IMR-90 (cell line): Measurements from ENCODE around the gene MT1H. TPM values are rescaled to one million over a fixed set of nuclear protein-coding genes. Genes with fewer than 3 reads are reported as not detected.

Source experiments
- ATAC-seq: fragments of 200-7000 bp; cut with Tn5 transposase; 2 replicates; pipeline ENCODE4 v1.9.1; 2020; ENCODE audit warnings: low read depth, mild to moderate bottlenecking, moderate library complexity
- BruUV-seq: library from RNA; stranded (reverse); fragments of 400-500 nt; replicated peaks from 2 replicates; lab custom pipeline; 2021; lab: Mats Ljungman, UMichigan
- CTCF ChIA-PET: fragments of 300-600 bp; formaldehyde crosslinking; extraction: SDS; loops from one replicate; lab custom pipeline; 2021; ENCODE audit warnings: antibody characterized with exemption; lab: Yijun Ruan, JAX
- POLR2A ChIA-PET: fragments of 300-600 bp; sonication (Branson Sonifier 250); formaldehyde crosslinking; loops from one replicate; lab custom pipeline; 2022; ENCODE audit warnings: antibody characterized with exemption; ENCODE audit not compliant: unreplicated experiment; lab: Charles Lee
- DNase-seq: peaks from one replicate; pipeline ENCODE4 v3.0.0; 2013
- H2AFZ ChIP-seq: replicated peaks from 2 replicates; pipeline ENCODE3; 2013; ENCODE audit warnings: low read length, mild to moderate bottlenecking; ENCODE audit not compliant: poor library complexity
- H2AK5ac ChIP-seq: 2 replicates; pipeline ENCODE4 v1.6.1; 2013; ENCODE audit warnings: low read depth, low read length, inconsistent platforms
- H2AK9ac ChIP-seq: replicated peaks from 2 replicates; pipeline ENCODE3; 2013; ENCODE audit warnings: mild to moderate bottlenecking, low read depth, low read length, moderate library complexity; ENCODE audit not compliant: poor library complexity
- H2BK120ac ChIP-seq: 2 replicates; pipeline ENCODE4 v1.6.1; 2013; ENCODE audit warnings: low read depth, low read length, inconsistent platforms
- H2BK15ac ChIP-seq: 3 replicates; pipeline ENCODE4 v1.6.1; 2013; ENCODE audit warnings: low read depth, low read length, inconsistent platforms
- H2BK20ac ChIP-seq: 2 replicates; pipeline ENCODE4 v1.6.1; 2013; ENCODE audit warnings: low read depth, mild to moderate bottlenecking, inconsistent platforms, low read length, moderate library complexity
- H2BK5ac ChIP-seq: 2 replicates; pipeline ENCODE4 v1.6.1; 2013; ENCODE audit warnings: mild to moderate bottlenecking, low read depth, low read length, inconsistent platforms; ENCODE audit not compliant: poor library complexity, severe bottlenecking
- H3K14ac ChIP-seq: replicated peaks from 2 replicates; pipeline ENCODE4 v1.6.1; 2013; ENCODE audit warnings: low read depth, low read length, inconsistent platforms
- H3K18ac ChIP-seq: 2 replicates; pipeline ENCODE4 v1.6.1; 2013; ENCODE audit warnings: low read depth, low read length, control low read depth
- H3K23ac ChIP-seq: 2 replicates; pipeline ENCODE4 v1.6.1; 2013; ENCODE audit warnings: low read depth, low read length, inconsistent platforms
- H3K27ac ChIP-seq: 2 replicates; pipeline ENCODE4 v1.5.1; 2013; ENCODE audit warnings: mild to moderate bottlenecking, control low read depth, low read length; ENCODE audit not compliant: insufficient read depth
- H3K27me3 ChIP-seq: 2 replicates; pipeline ENCODE4 v1.6.1; 2013; ENCODE audit warnings: low read length; ENCODE audit not compliant: control insufficient read depth, insufficient read depth
- H3K36me3 ChIP-seq: 2 replicates; pipeline ENCODE4 v1.6.1; 2013; ENCODE audit warnings: low read length, mixed read lengths; ENCODE audit not compliant: control insufficient read depth, insufficient read depth
- H3K4ac ChIP-seq: 2 replicates; pipeline ENCODE4 v1.6.1; 2013; ENCODE audit warnings: low read depth, low read length, inconsistent platforms
- H3K4me1 ChIP-seq: 2 replicates; pipeline ENCODE4 v1.6.1; 2013; ENCODE audit warnings: low read length, mixed read lengths; ENCODE audit not compliant: control insufficient read depth, insufficient read depth
- H3K4me2 ChIP-seq: 2 replicates; pipeline ENCODE4 v1.6.1; 2013; ENCODE audit warnings: low read depth, mild to moderate bottlenecking, control low read depth, low read length, moderate library complexity
- H3K4me3 ChIP-seq: 2 replicates; pipeline ENCODE4 v1.5.1; 2013; ENCODE audit warnings: low read depth, mild to moderate bottlenecking, control low read depth, low read length, moderate library complexity; ENCODE audit not compliant: insufficient read depth
- H3K56ac ChIP-seq: 2 replicates; pipeline ENCODE4 v1.6.1; 2013; ENCODE audit warnings: low read length, inconsistent platforms; ENCODE audit not compliant: insufficient read depth; ENCODE audit errors: extremely low read depth
- H3K79me1 ChIP-seq, 2 experiments: 2 replicates each; pipeline ENCODE4 v1.6.1; 2013; ENCODE audit warnings: low read length in 2 of 2, inconsistent platforms in 1 of 2, low read depth in 1 of 2
- H3K9ac ChIP-seq: 2 replicates; pipeline ENCODE4 v1.6.1; 2013; ENCODE audit warnings: low read depth, low read length, control low read depth
- H3K9me1 ChIP-seq: 2 replicates; pipeline ENCODE4 v1.6.1; 2013; ENCODE audit warnings: low read length, inconsistent platforms; ENCODE audit not compliant: insufficient read depth
- H3K9me3 ChIP-seq: 2 replicates; pipeline ENCODE4 v1.6.1; 2013; ENCODE audit warnings: low read length; ENCODE audit not compliant: control insufficient read depth, insufficient read depth
- H4K20me1 ChIP-seq: 2 replicates; pipeline ENCODE4 v1.6.1; 2013; ENCODE audit warnings: low read length, inconsistent platforms; ENCODE audit not compliant: insufficient read depth
- H4K5ac ChIP-seq: 2 replicates; pipeline ENCODE4 v1.6.1; 2013; ENCODE audit warnings: mild to moderate bottlenecking, low read depth, low read length, control low read depth
- H4K8ac ChIP-seq, 2 experiments: 2 replicates each; pipeline ENCODE4 v1.6.1; 2013; ENCODE audit warnings: low read depth in 2 of 2, low read length in 2 of 2, control low read depth in 1 of 2, inconsistent platforms in 1 of 2
- H4K91ac ChIP-seq: 2 replicates; pipeline ENCODE4 v1.6.1; 2013; ENCODE audit warnings: low read depth, low read length, inconsistent platforms; ENCODE audit not compliant: insufficient read depth
- BHLHE40 ChIP-seq: fragments of 150-350 bp; IDR thresholded peaks from 2 replicates; pipeline ENCODE4 v1.6.1; 2016; ENCODE audit warnings: mild to moderate bottlenecking, low read depth, low read length
- CEBPB ChIP-seq: IDR thresholded peaks from 2 replicates; pipeline ENCODE4 v1.6.1; 2012; ENCODE audit warnings: low read depth, low read length, improper control_type of control experiment
- CHD1 ChIP-seq: IDR thresholded peaks from 2 replicates; pipeline ENCODE4 v1.6.1; 2012; ENCODE audit warnings: low read depth, low read length, improper control_type of control experiment
- FOS ChIP-seq: fragments of 150-350 bp; IDR thresholded peaks from 2 replicates; pipeline ENCODE4 v1.6.1; 2016; ENCODE audit warnings: low read depth, low read length
- MAFK ChIP-seq: IDR thresholded peaks from 2 replicates; pipeline ENCODE4 v1.6.1; 2012; ENCODE audit warnings: low read depth, low read length, improper control_type of control experiment
- MAZ ChIP-seq: IDR thresholded peaks from 2 replicates; pipeline ENCODE4 v1.6.1; 2012; ENCODE audit warnings: low read depth, mild to moderate bottlenecking, low read length, improper control_type of control experiment, moderate library complexity, borderline replicate concordance
- MXI1 ChIP-seq: IDR thresholded peaks from 2 replicates; pipeline ENCODE4 v1.6.1; 2012; ENCODE audit warnings: low read depth, mild to moderate bottlenecking, low read length, moderate library complexity, borderline replicate concordance
- NFE2L2 ChIP-seq: fragments of 150-350 bp; IDR thresholded peaks from 2 replicates; pipeline ENCODE4 v1.6.1; 2016; ENCODE audit warnings: low read depth, mild to moderate bottlenecking, low read length
- RAD21 ChIP-seq: IDR thresholded peaks from 2 replicates; pipeline ENCODE4 v1.6.1; 2012; ENCODE audit warnings: low read length, improper control_type of control experiment
- RCOR1 ChIP-seq: IDR thresholded peaks from 2 replicates; pipeline ENCODE4 v1.6.1; 2012; ENCODE audit warnings: mild to moderate bottlenecking, low read length, improper control_type of control experiment; ENCODE audit not compliant: insufficient replicate concordance
- RFX5 ChIP-seq: IDR thresholded peaks from 2 replicates; pipeline ENCODE4 v1.8.0; 2012; ENCODE audit warnings: low read depth, mild to moderate bottlenecking, low read length, moderate library complexity
- SMC3 ChIP-seq: fragments of 150-350 bp; IDR thresholded peaks from 2 replicates; pipeline ENCODE4 v1.6.1; 2016; ENCODE audit warnings: low read depth, mild to moderate bottlenecking, antibody characterized with exemption, low read length, moderate library complexity
- whole genome bisulfite sequencing, 2 experiments: methylation state at CpG; one replicate each; pipeline versions ENCODE4 v1.1.5 to v1.1.7; 2013; ENCODE audit warnings: missing lambda C conversion rate in 2 of 2; ENCODE audit not compliant: insufficient read length in 1 of 2; ENCODE audit errors: extremely low coverage in 2 of 2; 5-methylcytosine and 5-hydroxymethylcytosine counted together
- dilution Hi-C: fragments of 300-500 bp; cut with HindIII; formaldehyde crosslinking; loops from one replicate; pipeline ENCODE4 v1.14.3; 2018; ENCODE audit warnings: low sequenced_read_pairs; ENCODE audit not compliant: unreplicated experiment
- in situ Hi-C: fragments of 300-500 bp; cut with MboI; formaldehyde crosslinking; loops from 3 replicates; pipeline ENCODE4 v1.14.3; 2019; ENCODE audit warnings: low sequenced_read_pairs, inconsistent platforms, mixed read lengths
- intact Hi-C: fragments of 100-400 bp; cut with micrococcal nuclease; formaldehyde crosslinking; loops from 2 replicates; pipeline ENCODE4 v1.10.0; 2022
- polyA plus RNA-seq, 3 experiments: library from polyadenylated mRNA; depleted of rRNA; stranded (reverse); fragments of >200 nt; gene quantifications; 2 replicates each; pipeline ENCODE4 v1.2.3, GENCODE V29; 2012; ENCODE audit warnings: low replicate concordance in 1 of 3
- total RNA-seq: library from RNA; depleted of rRNA; stranded (reverse); fragments of >200 nt; gene quantifications from 2 replicates; pipeline ENCODE4 v1.2.3, GENCODE V29; 2012
- TF ChIP-seq, protein P1 (sequence below): fragments of 150-350 bp; IDR thresholded peaks from 2 replicates; pipeline ENCODE4 v1.6.1; 2016; ENCODE audit warnings: low read depth, mild to moderate bottlenecking, low read length, moderate library complexity, borderline replicate concordance
- TF ChIP-seq, protein P2 (sequence below): fragments of 150-350 bp; IDR thresholded peaks from 2 replicates; pipeline ENCODE4 v1.6.1; 2017; ENCODE audit warnings: mild to moderate bottlenecking, antibody characterized with exemption, low read length, low read depth

The MT1H gene
- total and polyA plus RNA-seq, 2 of the 4 experiments (the other 2 are of a cell fraction) = not detected

DNA sequence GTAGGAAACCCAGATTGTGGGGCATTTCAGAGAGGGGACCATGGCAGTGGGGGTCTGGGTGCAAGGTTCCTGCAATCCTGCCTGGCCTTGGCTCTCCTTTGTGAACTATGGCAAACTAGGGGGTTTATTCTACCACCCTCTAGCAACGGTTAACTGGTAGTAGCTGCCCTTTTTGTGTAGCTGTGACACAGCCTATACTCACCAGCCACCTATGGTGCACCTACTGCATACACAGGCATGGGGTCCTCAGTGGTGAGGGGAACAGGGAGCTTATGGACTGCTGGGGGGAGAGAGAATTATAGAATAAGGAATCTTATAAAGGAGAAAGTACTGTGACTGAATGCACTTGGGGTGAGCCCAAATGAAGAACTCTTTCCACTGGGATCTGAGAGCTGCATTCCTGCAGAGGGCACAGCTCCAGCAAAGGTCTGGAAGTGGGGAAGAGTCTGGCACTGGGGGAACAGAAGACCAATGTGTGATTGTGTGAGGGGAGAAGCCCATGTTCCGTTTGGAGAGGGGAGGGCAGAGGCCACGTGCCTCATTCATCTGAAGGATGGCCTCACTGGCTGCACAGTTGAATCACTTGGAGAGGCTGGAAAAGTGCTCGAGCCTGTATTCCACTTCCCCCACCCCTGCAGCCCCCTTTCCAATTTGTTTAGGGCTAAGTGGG, 14.8 kb downstream of the MT1H start:
- Histone ChIP-seq H2BK120ac (no peak overlapping the region), H3K4me2 (no peak overlapping the region), H3K4me1 (peaks cover 7% of the 10 kb centered on the region; the same call in 1 of the 2 replicates), H2BK5ac (no peak overlapping the region), H3K9me1 (no peaks in the 10 kb centered on the region), H3K14ac (no peak overlapping the region), H4K5ac (no peak overlapping the region), H2AFZ (no peak overlapping the region), H3K9me3 (peaks cover 3% of the 10 kb centered on the region; the same call in 1 of the 2 replicates), H3K36me3 (no peaks in the 10 kb centered on the region; the same call in 1 of the 2 replicates), H4K91ac (no peak overlapping the region), H3K18ac (no peak overlapping the region), H4K20me1 (no peaks in the 10 kb centered on the region), H3K79me1 (peaks cover 3% of the 10 kb centered on the region in 2 experiments; a peak in 1 of 4 replicates), H3K4ac (no peak overlapping the region), H3K9ac (no peak overlapping the region), H2AK5ac (no peak overlapping the region), H2BK15ac (no peak overlapping the region), H3K23ac (no peak overlapping the region), H3K56ac (no peak overlapping the region), H3K27me3 (no peaks in the 10 kb centered on the region), H3K27ac (no peak overlapping the region), H3K4me3 (no peak overlapping the region), H2AK9ac (no peak overlapping the region), H2BK20ac (no peak overlapping the region), H4K8ac (no peak overlapping the region)
- in situ Hi-C loops = no loop called here
- POLR2A ChIA-PET = no interaction called here
- no TSS peak for BruUV-seq
- ATAC-seq (no peak), DNase-seq (no peak)
- TF ChIP-seq, protein P1, sequence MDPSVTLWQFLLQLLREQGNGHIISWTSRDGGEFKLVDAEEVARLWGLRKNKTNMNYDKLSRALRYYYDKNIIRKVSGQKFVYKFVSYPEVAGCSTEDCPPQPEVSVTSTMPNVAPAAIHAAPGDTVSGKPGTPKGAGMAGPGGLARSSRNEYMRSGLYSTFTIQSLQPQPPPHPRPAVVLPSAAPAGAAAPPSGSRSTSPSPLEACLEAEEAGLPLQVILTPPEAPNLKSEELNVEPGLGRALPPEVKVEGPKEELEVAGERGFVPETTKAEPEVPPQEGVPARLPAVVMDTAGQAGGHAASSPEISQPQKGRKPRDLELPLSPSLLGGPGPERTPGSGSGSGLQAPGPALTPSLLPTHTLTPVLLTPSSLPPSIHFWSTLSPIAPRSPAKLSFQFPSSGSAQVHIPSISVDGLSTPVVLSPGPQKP = no peak
- TF ChIP-seq SMC3 = no peak
- TF ChIP-seq MAZ = no peak
- TF ChIP-seq CHD1 = no peak
- TF ChIP-seq MXI1 = no peak
- TF ChIP-seq RCOR1 = no peak
- TF ChIP-seq RFX5 = no peak
- TF ChIP-seq FOS = no peak
- no peak for TF ChIP-seq BHLHE40
- TF ChIP-seq NFE2L2 = no peak
- no peak for TF ChIP-seq RAD21
- no peak for TF ChIP-seq MAFK
- TF ChIP-seq CEBPB = no peak
- TF ChIP-seq, protein P2, sequence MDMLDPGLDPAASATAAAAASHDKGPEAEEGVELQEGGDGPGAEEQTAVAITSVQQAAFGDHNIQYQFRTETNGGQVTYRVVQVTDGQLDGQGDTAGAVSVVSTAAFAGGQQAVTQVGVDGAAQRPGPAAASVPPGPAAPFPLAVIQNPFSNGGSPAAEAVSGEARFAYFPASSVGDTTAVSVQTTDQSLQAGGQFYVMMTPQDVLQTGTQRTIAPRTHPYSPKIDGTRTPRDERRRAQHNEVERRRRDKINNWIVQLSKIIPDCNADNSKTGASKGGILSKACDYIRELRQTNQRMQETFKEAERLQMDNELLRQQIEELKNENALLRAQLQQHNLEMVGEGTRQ = no peak
- 83% methylated on average over 1 of the region's 4 CpGs; no CpG with 5 or more reads in 1 of the 2 experiments for WGBS, 2 experiments
- dilution Hi-C loops = no loop called here
- intact Hi-C loops = loop anchor here (5.0 kb wide), 2 partner anchors 57 to 77 kb away; partner anchors contain the start of genes MT1E and MT2A
- CTCF ChIA-PET = interaction anchor here (1.4 kb wide), 1 partner anchor 17 kb away, joined by 4 read pairs; no protein-coding TSS in a partner anchor
